ENCODE measurements around the gene FAM20C. TPM values are rescaled to one million over a fixed set of nuclear protein-coding genes. Genes with fewer than 3 reads are reported as not detected.

The FAM20C gene
- total RNA-seq, 1 donor from 2014 or later = 10.0 TPM

- H3K9ac ChIP-seq (ENCODE audit: low read length) = no peak overlapping the region
- peaks cover 3% of the 10 kb centered on the region for H3K9me3 ChIP-seq (ENCODE audit: insufficient read depth, low read depth, low read length)
- no peak for DNase-seq (ENCODE audit: low read depth)
- TF ChIP-seq EZH2 (IDR thresholded peaks at IDR 0.05; ENCODE audit: insufficient read depth, low read length) = no peak
- no peak for TF ChIP-seq CTCF (IDR thresholded peaks at IDR 0.05; ENCODE audit: insufficient read depth, low read depth, low read length)
- H2AFZ ChIP-seq (ENCODE audit: low read depth, low read length) = no peak overlapping the region
- H3K4me2 ChIP-seq (ENCODE audit: low read length) = no peak overlapping the region
- H3K4me3 Mint-ChIP-seq (ENCODE audit: unreplicated experiment) = no peak overlapping the region
- H3K27ac ChIP-seq (ENCODE audit: low read depth, low read length) = no peak overlapping the region
- peaks cover 39% of the 10 kb centered on the region for H3K27me3 Mint-ChIP-seq (ENCODE audit: low read depth, unreplicated experiment)
- no peaks in the 10 kb centered on the region for H3K4me1 ChIP-seq (ENCODE audit: insufficient read depth, low read length)
- peaks cover 4% of the 10 kb centered on the region for H3K36me3 Mint-ChIP-seq (ENCODE audit: low read depth, unreplicated experiment)
- peaks cover 3% of the 10 kb centered on the region for H3K27me3 ChIP-seq (ENCODE audit: insufficient read depth, low read length)
- H3K9me3 Mint-ChIP-seq (ENCODE audit: unreplicated experiment) = peaks cover 23% of the 10 kb centered on the region
- H3K79me2 ChIP-seq (ENCODE audit: insufficient read depth, low read length) = no peaks in the 10 kb centered on the region
- H3K27ac Mint-ChIP-seq (ENCODE audit: unreplicated experiment) = no peak overlapping the region
- H3K4me3 ChIP-seq (ENCODE audit: insufficient read depth, low read depth, low read length) = no peak overlapping the region
- no peaks in the 10 kb centered on the region for H4K20me1 ChIP-seq (ENCODE audit: insufficient read depth, low read length)
- no peak for FAIRE-seq
- H3K36me3 ChIP-seq (ENCODE audit: insufficient read depth, low read length) = no peaks in the 10 kb centered on the region
- no peaks in the 10 kb centered on the region for H3K4me1 Mint-ChIP-seq (ENCODE audit: low read depth, unreplicated experiment)
These were observed 85.7 kb downstream of the FAM20C start for GRCh38 chr7:278081-278480.

GRCh38 chr7:279821-280220 is 87.5 kb downstream of the FAM20C start:
- TF ChIP-seq CTCF (IDR thresholded peaks at IDR 0.05; ENCODE audit: insufficient read depth, low read depth, low read length) = no peak
- no peak for TF ChIP-seq EZH2 (IDR thresholded peaks at IDR 0.05; ENCODE audit: insufficient read depth, low read length)

GRCh38 chr7:280461-280860 is 88.1 kb downstream of the FAM20C start:
- H3K9me3 Mint-ChIP-seq (ENCODE audit: unreplicated experiment) = peaks cover 13% of the 10 kb centered on the region
- Histone ChIP-seq H4K20me1 (ENCODE audit: insufficient read depth, low read length) (no peaks in the 10 kb centered on the region), H3K36me3 (ENCODE audit: insufficient read depth, low read length) (no peaks in the 10 kb centered on the region), H3K9ac (ENCODE audit: low read length) (no peak overlapping the region), H3K9me3 (ENCODE audit: insufficient read depth, low read depth, low read length) (no peaks in the 10 kb centered on the region), H3K4me3 (ENCODE audit: insufficient read depth, low read depth, low read length) (no peak overlapping the region), H3K27me3 (ENCODE audit: insufficient read depth, low read length) (peaks cover 5% of the 10 kb centered on the region), H3K4me1 (ENCODE audit: insufficient read depth, low read length) (no peaks in the 10 kb centered on the region), H3K4me2 (ENCODE audit: low read length) (no peak overlapping the region), H3K79me2 (ENCODE audit: insufficient read depth, low read length) (no peaks in the 10 kb centered on the region), H3K27ac (ENCODE audit: low read depth, low read length) (no peak overlapping the region), H2AFZ (ENCODE audit: low read depth, low read length) (no peak overlapping the region)
- H3K4me1 Mint-ChIP-seq (ENCODE audit: low read depth, unreplicated experiment) = no peaks in the 10 kb centered on the region
- peaks cover 47% of the 10 kb centered on the region for H3K27me3 Mint-ChIP-seq (ENCODE audit: low read depth, unreplicated experiment)
- H3K36me3 Mint-ChIP-seq (ENCODE audit: low read depth, unreplicated experiment) = peaks cover 4% of the 10 kb centered on the region
- TF ChIP-seq CTCF (IDR thresholded peaks at IDR 0.05; ENCODE audit: insufficient read depth, low read depth, low read length) (no peak), EZH2 (IDR thresholded peaks at IDR 0.05; ENCODE audit: insufficient read depth, low read length) (no peak)
- FAIRE-seq (no peak), DNase-seq (ENCODE audit: low read depth) (no peak)
- no peak overlapping the region for H3K4me3 Mint-ChIP-seq (ENCODE audit: unreplicated experiment)
- H3K27ac Mint-ChIP-seq (ENCODE audit: unreplicated experiment) = no peak overlapping the region

More at GRCh38 chr7:279821-280220, 87.5 kb downstream of the FAM20C start:
- H3K36me3 ChIP-seq (ENCODE audit: insufficient read depth, low read length) = no peaks in the 10 kb centered on the region
- peaks cover 16% of the 10 kb centered on the region for H3K9me3 Mint-ChIP-seq (ENCODE audit: unreplicated experiment)
- peaks cover 4% of the 10 kb centered on the region for H3K36me3 Mint-ChIP-seq (ENCODE audit: low read depth, unreplicated experiment)
- H3K27me3 ChIP-seq (ENCODE audit: insufficient read depth, low read length) = no peaks in the 10 kb centered on the region
- no peaks in the 10 kb centered on the region for H3K4me1 ChIP-seq (ENCODE audit: insufficient read depth, low read length)
- FAIRE-seq (no peak), DNase-seq (ENCODE audit: low read depth) (no peak)
- no peak overlapping the region for H3K27ac ChIP-seq (ENCODE audit: low read depth, low read length)
- no peak overlapping the region for H3K4me2 ChIP-seq (ENCODE audit: low read length)
- no peaks in the 10 kb centered on the region for H3K9me3 ChIP-seq (ENCODE audit: insufficient read depth, low read depth, low read length)
- no peak overlapping the region for H2AFZ ChIP-seq (ENCODE audit: low read depth, low read length)
- H3K9ac ChIP-seq (ENCODE audit: low read length) = no peak overlapping the region
- H3K79me2 ChIP-seq (ENCODE audit: insufficient read depth, low read length) = no peaks in the 10 kb centered on the region
- no peak overlapping the region for H3K27ac Mint-ChIP-seq (ENCODE audit: unreplicated experiment)
- H3K27me3 Mint-ChIP-seq (ENCODE audit: low read depth, unreplicated experiment) = peaks cover 48% of the 10 kb centered on the region
- no peaks in the 10 kb centered on the region for H4K20me1 ChIP-seq (ENCODE audit: insufficient read depth, low read length)
- no peak overlapping the region for H3K4me3 ChIP-seq (ENCODE audit: insufficient read depth, low read depth, low read length)
- no peaks in the 10 kb centered on the region for H3K4me1 Mint-ChIP-seq (ENCODE audit: low read depth, unreplicated experiment)
- no peak overlapping the region for H3K4me3 Mint-ChIP-seq (ENCODE audit: unreplicated experiment)

Measured in astrocyte (in vitro differentiated cells and primary cell).